Urinary bladder (tissue), 4 donors: Measurements from ENCODE around the gene ESYT3. TPM values are rescaled to one million over a fixed set of nuclear protein-coding genes. Genes with fewer than 3 reads are reported as not detected.
"Not testable (repeated sequence)": the region's sequence is repeated elsewhere in the genome, so short reads cannot be mapped to it uniquely, and the experiment has no call there.

Experiments
- DNase-seq: peaks from one replicate; pipeline ENCODE4 v3.0.0-alpha.2; 2015; ENCODE audit errors: extremely low spot score
- H3K27ac ChIP-seq: one replicate; pipeline ENCODE4 v1.5.1; 2013; ENCODE audit warnings: low read depth, mild to moderate bottlenecking, moderate library complexity
- H3K36me3 ChIP-seq: one replicate; pipeline ENCODE4 v1.6.1; 2013; ENCODE audit warnings: mild to moderate bottlenecking, moderate library complexity; ENCODE audit not compliant: insufficient read depth
- H3K4me1 ChIP-seq: one replicate; pipeline ENCODE4 v1.6.1; 2013; ENCODE audit warnings: mild to moderate bottlenecking, moderate library complexity; ENCODE audit not compliant: insufficient read depth
- H3K4me3 ChIP-seq: one replicate; pipeline ENCODE4 v1.5.1; 2013; ENCODE audit warnings: low read depth, low read length
- WGBS: extraction: QIAGEN DNeasy Blood & Tissue Kit; methylation state at CpG from one replicate; pipeline ENCODE4 v1.1.7; 2013; 5-methylcytosine and 5-hydroxymethylcytosine counted together
- polyA plus RNA-seq: library from polyadenylated mRNA; stranded (reverse); fragments of 200-250 nt; gene quantifications from one replicate; pipeline ENCODE4 v1.2.3, GENCODE V29; 2013
- total RNA-seq: library from RNA; depleted of rRNA; stranded (reverse); fragments of >200 nt; gene quantifications from one replicate; pipeline ENCODE4 v1.2.3, GENCODE V29; 2014
- donor health status: healthy with polysubstance abuse.
- donor health status: healthy.

Gene ESYT3
- total and polyA plus RNA-seq, 2 donors: 2.4 to 3.2 TPM

DNA sequence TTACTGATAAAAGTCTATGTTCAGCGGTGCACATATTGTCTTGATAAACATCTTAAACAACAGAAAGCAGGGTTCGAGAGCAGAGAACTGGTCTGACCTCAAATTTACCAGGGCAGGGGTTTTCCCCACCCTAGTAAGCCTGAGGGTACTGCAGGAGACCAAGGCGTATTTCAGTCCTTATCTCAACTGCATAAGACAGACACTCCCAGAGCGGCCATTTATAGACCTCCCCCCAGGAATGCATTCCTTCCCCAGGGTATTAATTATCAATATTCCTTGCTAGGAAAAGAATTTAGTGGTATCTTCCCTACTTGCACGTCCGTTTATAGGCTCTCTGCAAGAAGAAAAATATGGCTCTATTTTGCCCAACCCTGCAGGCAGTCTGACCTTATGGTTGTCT, 52.2 kb downstream of the ESYT3 start:
- H3K27ac ChIP-seq, DNase-seq: not testable (repeated sequence)
- WGBS: 98% methylated on average over 6 of the region's 6 CpGs

DNA sequence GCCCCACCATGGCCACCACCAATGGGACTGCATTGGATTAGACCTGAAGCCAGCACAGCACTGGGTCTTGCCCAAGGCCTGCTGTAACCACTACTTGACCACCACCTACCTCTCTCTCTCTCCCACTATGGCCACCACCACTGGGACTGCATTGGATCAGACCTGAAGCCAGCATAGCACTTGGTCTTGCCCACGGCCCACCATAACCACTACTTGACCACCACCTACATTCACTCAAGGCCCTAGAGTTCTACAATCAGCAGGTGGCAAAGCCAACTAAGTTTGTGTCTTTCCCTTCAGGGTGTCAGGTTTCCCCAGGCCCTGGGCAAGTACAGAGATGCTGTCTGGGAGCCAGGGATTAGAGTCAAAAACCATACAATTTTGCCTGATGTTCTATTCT, 57.6 kb downstream of the ESYT3 start:
- no peak for DNase-seq
- no peak overlapping the region for H3K4me3 ChIP-seq
- no peaks in the 10 kb centered on the region for H3K36me3 ChIP-seq
- no peak overlapping the region for H3K27ac ChIP-seq
- 100% methylated on average over 1 of the region's 1 CpG for WGBS
- H3K4me1 ChIP-seq: no peaks in the 10 kb centered on the region

More for the DNA sequence above, 52.2 kb downstream of the ESYT3 start:
- not testable (repeated sequence) for H3K36me3 ChIP-seq, H3K4me1 ChIP-seq, H3K4me3 ChIP-seq

DNA sequence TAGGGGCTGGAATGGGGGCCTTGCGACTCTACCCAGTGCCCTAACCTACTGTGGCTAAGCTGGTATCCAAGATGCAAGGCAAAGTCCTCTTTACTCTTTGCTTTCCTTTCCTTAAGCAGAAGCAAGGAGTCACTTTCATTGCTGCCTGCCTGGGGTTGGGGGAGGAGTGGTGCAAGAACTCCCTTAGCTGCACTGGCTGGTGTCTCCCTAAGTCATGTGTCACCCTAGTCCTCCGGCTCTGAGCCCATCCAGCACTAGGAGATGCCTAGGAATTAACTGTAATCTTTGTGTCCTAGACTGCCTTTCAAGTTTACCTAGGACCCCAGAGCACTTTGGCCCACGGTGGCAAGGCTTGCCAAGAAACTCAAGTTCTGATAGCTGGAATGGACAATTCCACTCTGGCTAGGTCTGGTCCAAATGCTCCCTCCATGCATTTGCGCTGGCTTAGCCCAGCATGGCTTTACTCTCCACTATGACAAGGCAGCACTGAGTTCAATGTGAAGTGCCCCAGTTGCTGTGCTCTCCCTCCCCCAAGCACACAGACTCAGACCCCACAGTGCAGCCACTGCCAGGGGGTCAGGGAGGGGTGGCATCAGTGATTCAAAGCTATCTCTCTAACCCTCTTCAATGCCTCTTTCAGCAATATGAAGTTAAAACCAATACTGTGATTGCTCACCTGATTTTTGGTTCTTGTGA, 58.7 kb downstream of the ESYT3 start:
- Histone ChIP-seq H3K4me1 (no peaks in the 10 kb centered on the region), H3K27ac (no peak overlapping the region), H3K36me3 (no peaks in the 10 kb centered on the region), H3K4me3 (no peak overlapping the region)
- WGBS: 97% methylated on average over 4 of the region's 4 CpGs
- no peak for DNase-seq

DNA sequence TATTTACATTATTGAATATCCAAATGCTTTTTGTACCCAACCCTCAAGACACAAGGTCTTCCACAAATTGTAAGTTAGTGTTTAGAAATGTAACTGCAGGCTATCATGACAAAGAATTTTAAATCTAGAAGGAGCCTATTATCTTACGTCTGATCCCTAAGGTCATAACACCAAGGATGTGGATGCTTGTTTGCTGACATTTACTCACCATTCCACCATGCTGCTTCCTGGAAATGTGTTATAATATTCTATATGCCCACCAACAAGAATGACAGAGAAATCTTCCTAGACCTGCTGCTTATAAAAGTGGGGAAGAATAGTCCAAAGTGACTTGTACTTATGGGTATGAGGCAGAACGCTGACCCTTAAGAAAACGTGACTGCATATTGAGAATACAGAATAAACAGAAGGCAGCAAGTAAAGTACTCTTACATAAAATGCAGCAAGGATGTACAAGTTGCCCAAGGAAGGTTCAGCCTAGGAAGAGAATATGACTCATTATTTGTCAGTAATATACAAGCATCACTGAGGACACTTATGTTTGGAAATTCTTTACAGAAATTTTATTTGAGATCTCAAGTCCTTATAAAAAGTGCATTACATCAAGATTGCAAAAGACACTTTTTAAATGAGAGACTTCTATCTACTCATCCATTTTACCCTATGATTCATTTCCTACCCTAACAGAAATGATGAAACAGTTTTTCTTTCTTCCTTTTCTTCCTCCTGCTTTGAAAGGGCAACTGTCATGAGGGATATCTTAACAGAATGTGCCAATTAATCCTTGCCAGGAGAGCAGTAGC, 59.6 kb downstream of the ESYT3 start:
- no peak for DNase-seq
- H3K27ac ChIP-seq: no peak overlapping the region
- no peaks in the 10 kb centered on the region for H3K4me1 ChIP-seq
- H3K36me3 ChIP-seq: no peaks in the 10 kb centered on the region
- H3K4me3 ChIP-seq: no peak overlapping the region
- 87% methylated on average over 3 of the region's 3 CpGs for WGBS

DNA sequence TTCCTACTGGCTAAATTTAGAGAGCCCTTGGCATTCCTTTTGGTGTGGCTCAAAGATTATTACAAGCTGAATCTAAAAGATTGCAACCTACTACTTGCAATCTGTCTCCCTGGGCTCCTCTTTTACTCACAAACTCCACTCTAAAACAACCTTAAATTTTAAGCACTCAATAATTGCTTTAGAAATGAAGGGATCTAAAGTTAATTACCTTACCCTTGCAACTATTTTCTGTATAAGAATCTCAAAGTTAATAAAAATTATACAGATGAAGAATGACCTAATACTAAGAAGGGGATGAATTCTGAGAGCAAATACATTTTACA, 60.2 kb downstream of the ESYT3 start:
- Histone ChIP-seq H3K4me3 (no peak overlapping the region), H3K27ac (no peak overlapping the region), H3K4me1 (no peaks in the 10 kb centered on the region), H3K36me3 (no peaks in the 10 kb centered on the region)
- DNase-seq: no peak

- 89% methylated on average over 3 of the region's 3 CpGs for WGBS
- not testable (repeated sequence) for H3K36me3 ChIP-seq, DNase-seq, H3K4me3 ChIP-seq, H3K27ac ChIP-seq, H3K4me1 ChIP-seq
Observed at GRCh38 chr3:138495638-138496037, 61.2 kb downstream of the ESYT3 start.

- Histone ChIP-seq H3K4me1 (no peaks in the 10 kb centered on the region), H3K27ac (no peak overlapping the region), H3K36me3 (peaks cover 2% of the 10 kb centered on the region), H3K4me3 (no peak overlapping the region)
- DNase-seq: no peak
- 85% methylated on average over 2 of the region's 2 CpGs for WGBS
Observed at GRCh38 chr3:138496436-138496835, 62.0 kb downstream of the ESYT3 start.

DNA sequence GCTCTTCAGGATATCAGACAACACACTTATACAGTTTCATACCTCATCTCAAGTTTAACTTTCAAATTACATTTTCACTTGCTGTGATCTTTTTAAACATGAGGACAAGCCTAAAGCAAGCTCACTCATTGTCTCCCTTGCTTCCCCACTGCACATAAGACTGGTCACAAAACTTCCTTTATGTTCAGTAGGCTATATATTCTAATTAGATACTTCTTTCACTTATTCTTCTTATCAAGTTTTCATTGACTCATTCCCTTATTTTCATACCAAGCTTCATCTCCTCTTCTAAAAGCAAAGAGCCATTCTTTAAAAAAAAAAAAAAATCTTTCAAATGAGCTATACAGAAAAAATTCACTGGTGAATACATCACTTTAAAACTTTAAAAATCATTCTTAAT, 62.6 kb downstream of the ESYT3 start:
- DNase-seq: no peak
- Histone ChIP-seq H3K36me3 (peaks cover 2% of the 10 kb centered on the region), H3K4me1 (no peaks in the 10 kb centered on the region), H3K27ac (no peak overlapping the region), H3K4me3 (no peak overlapping the region)

DNA sequence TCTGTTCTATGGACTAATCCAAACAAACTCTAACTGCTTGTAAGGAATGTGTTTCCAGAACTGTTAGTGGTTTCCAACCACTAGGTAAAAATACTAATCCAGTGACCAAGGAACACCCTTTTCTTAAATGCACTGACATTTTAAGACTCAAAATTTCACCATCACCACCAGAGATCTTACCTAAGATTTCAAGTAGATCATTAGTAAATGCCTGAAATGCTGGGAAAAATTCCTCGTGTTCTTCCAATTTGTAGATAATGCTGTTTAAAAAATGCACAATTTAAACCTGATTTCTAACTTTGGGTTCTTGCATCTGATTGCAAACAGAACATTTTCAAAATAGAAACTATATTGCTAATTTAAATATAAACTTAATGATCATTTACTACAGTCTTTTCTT, 63.4 kb downstream of the ESYT3 start:
- no peak overlapping the region for H3K4me3 ChIP-seq
- no peaks in the 10 kb centered on the region for H3K4me1 ChIP-seq
- no peak for DNase-seq
- 98% methylated on average over 1 of the region's 1 CpG for WGBS
- H3K27ac ChIP-seq: no peak overlapping the region
- peaks cover 2% of the 10 kb centered on the region for H3K36me3 ChIP-seq

GRCh38 chr3:138498991-138499390, 64.6 kb downstream of the ESYT3 start:
- Histone ChIP-seq H3K27ac (no peak overlapping the region), H3K4me3 (no peak overlapping the region), H3K4me1 (no peaks in the 10 kb centered on the region), H3K36me3 (peaks cover 2% of the 10 kb centered on the region)
- DNase-seq: no peak

DNA sequence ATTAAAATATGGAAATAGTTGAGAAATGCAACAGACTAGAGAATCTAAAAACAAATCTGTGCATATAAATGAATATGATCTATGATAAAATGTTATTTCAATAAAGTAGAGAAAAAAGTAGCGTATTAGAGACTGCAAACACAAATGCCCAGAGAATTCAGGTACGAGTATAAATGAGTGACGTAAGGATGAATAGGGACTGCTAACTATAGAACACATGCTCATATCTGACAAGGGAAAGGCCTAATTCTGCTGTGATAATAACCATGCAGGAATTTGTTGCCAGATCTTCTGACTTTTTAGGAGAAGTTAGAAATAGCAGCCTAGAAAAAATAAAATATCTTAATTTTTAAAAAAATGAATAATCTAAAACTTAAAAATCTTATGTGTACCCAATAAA, 73.1 kb downstream of the ESYT3 start:
- Histone ChIP-seq H3K36me3 (no peaks in the 10 kb centered on the region), H3K27ac (no peak overlapping the region), H3K4me3 (no peak overlapping the region), H3K4me1 (no peaks in the 10 kb centered on the region)
- 96% methylated on average over 3 of the region's 3 CpGs for WGBS
- no peak for DNase-seq

- no peak overlapping the region for H3K4me3 ChIP-seq
- DNase-seq: no peak
- H3K36me3 ChIP-seq: no peaks in the 10 kb centered on the region
- WGBS: 98% methylated on average over 2 of the region's 2 CpGs
- no peaks in the 10 kb centered on the region for H3K4me1 ChIP-seq
- no peak overlapping the region for H3K27ac ChIP-seq
Observed at GRCh38 chr3:138509586-138509985, 75.2 kb downstream of the ESYT3 start.

GRCh38 chr3:138511945-138512344, 77.5 kb downstream of the ESYT3 start:
- Histone ChIP-seq H3K4me1 (no peaks in the 10 kb centered on the region), H3K27ac (no peak overlapping the region), H3K4me3 (no peak overlapping the region), H3K36me3 (no peaks in the 10 kb centered on the region)
- no peak for DNase-seq

DNA sequence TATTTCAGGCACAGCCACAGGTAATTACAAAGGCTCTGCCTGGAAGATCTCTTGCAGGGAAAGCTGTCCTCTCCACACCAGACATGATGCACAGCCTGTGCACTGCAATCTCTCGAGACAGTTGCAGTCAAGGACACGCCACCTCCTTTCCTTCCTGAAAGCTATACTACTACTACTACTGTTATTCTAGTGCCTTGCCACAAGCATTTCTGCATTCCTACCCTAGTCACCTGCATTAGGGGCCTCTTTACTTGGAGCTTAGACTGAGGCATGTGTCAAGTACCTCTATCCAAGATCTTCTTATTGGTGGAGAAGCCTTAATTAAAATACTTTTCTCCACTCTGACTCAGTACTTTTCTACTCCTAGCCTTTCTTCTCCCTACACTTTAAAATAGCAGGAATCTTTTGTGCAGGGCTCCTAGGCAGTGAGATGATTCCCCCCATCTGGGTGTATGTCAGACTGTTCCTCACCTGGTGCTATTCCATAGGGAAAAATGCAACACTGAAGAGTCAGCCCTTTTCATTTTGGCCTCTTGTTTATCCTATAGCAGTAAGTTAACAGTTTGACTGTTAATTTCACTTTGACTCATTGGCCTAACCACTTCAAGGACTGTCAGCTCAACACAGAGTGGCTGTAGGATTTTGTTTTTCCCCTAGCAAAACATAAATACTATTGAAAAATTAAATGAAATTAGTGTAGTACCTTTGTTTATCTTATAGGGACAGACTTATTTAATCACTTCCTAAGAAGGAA, 78.9 kb downstream of the ESYT3 start:
- whole genome bisulfite sequencing: 86% methylated on average over 2 of the region's 2 CpGs
- no peak overlapping the region for H3K4me3 ChIP-seq
- DNase-seq: no peak

More for the DNA sequence above, 78.9 kb downstream of the ESYT3 start:
- no peaks in the 10 kb centered on the region for H3K4me1 ChIP-seq
- no peaks in the 10 kb centered on the region for H3K36me3 ChIP-seq
- no peak overlapping the region for H3K27ac ChIP-seq
